ENCODE results near the gene FANK1.

DNA sequence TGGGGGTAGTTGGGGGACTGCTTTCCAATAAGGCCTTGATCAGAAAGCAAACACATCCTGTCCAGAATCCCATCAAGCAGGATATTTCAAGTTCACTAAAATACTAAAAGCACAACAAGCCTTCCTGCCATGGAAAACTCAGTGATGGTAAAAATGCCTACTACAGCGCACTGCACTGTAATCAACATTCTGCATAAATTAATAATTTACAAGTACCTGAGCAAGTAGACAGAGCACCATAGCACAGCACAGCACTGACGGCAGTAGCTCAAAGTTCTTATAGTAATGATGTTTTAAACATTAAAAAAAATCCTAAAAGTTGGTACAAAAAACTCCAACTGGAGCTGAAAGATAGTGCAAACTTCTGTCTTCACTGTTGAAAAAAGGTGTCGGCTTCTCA lies 120.5 kb downstream of the FANK1 start:
- TF ChIP-seq EZH2 (IDR thresholded peaks at IDR 0.05; ENCODE audit: borderline replicate concordance, low read depth, low read length, poor library complexity, severe bottlenecking) = no peak
- TF ChIP-seq, protein P1, sequence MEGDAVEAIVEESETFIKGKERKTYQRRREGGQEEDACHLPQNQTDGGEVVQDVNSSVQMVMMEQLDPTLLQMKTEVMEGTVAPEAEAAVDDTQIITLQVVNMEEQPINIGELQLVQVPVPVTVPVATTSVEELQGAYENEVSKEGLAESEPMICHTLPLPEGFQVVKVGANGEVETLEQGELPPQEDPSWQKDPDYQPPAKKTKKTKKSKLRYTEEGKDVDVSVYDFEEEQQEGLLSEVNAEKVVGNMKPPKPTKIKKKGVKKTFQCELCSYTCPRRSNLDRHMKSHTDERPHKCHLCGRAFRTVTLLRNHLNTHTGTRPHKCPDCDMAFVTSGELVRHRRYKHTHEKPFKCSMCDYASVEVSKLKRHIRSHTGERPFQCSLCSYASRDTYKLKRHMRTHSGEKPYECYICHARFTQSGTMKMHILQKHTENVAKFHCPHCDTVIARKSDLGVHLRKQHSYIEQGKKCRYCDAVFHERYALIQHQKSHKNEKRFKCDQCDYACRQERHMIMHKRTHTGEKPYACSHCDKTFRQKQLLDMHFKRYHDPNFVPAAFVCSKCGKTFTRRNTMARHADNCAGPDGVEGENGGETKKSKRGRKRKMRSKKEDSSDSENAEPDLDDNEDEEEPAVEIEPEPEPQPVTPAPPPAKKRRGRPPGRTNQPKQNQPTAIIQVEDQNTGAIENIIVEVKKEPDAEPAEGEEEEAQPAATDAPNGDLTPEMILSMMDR (conservative IDR thresholded peaks at IDR 0.05; ENCODE audit: low read depth, low read length) = no peak
